ENCODE measurements around the gene RFX2. TPM values are rescaled to one million over a fixed set of nuclear protein-coding genes. Genes with fewer than 3 reads are reported as not detected.

The RFX2 gene
- total RNA-seq, 4 donors from 2014 or later: 0.31 to 10.5 (median 2.2) TPM

GRCh38 chr19:6014551-6015135 lies 95.7 kb downstream of the RFX2 start:
- TF ChIP-seq POLR2A (IDR thresholded peaks at IDR 0.05) (no peak), CTCF (IDR thresholded peaks at IDR 0.05 in 4 of 5, conservative IDR thresholded peaks at IDR 0.05 in 1 of 5) (no peak)
- H3K4me1 ChIP-seq: no peaks in the 10 kb centered on the region
- H3K27ac ChIP-seq: no peak overlapping the region
- ATAC-seq (no peak), DNase-seq (no peak)
- H3K27me3 ChIP-seq: no peaks in the 10 kb centered on the region
- intact Hi-C loops (cut with DNase I; ENCODE audit: low total_unique reads) (no loop called here), in situ Hi-C loops (cut with MboI; ENCODE audit: low sequenced_read_pairs in 4 of 4) (no loop called here)
- H3K4me3 ChIP-seq: no peak overlapping the region
- H3K9me3 ChIP-seq: no peaks in the 10 kb centered on the region
- no peaks in the 10 kb centered on the region for H3K36me3 ChIP-seq

- H3K36me3 ChIP-seq: no peaks in the 10 kb centered on the region
- TF ChIP-seq CTCF (IDR thresholded peaks at IDR 0.05 in 4 of 5, conservative IDR thresholded peaks at IDR 0.05 in 1 of 5): no peak
- no peak for TF ChIP-seq POLR2A (IDR thresholded peaks at IDR 0.05)
- no peak overlapping the region for H3K4me3 ChIP-seq
- H3K4me1 ChIP-seq: no peaks in the 10 kb centered on the region
- ATAC-seq (no peak), DNase-seq (no peak)
- in situ Hi-C loops (cut with MboI; ENCODE audit: low sequenced_read_pairs in 4 of 4) (no loop called here), intact Hi-C loops (cut with DNase I; ENCODE audit: low total_unique reads) (no loop called here)
- H3K9me3 ChIP-seq: no peaks in the 10 kb centered on the region
- no peak overlapping the region for H3K27ac ChIP-seq
- no peaks in the 10 kb centered on the region for H3K27me3 ChIP-seq
These were observed 97.7 kb downstream of the RFX2 start for GRCh38 chr19:6012426-6013170.

- intact Hi-C loops (cut with DNase I; ENCODE audit: low total_unique reads): no loop called here
- Histone ChIP-seq H3K9me3 (no peaks in the 10 kb centered on the region), H3K4me3 (no peak overlapping the region), H3K36me3 (no peaks in the 10 kb centered on the region), H3K27ac (no peak overlapping the region), H3K27me3 (no peaks in the 10 kb centered on the region), H3K4me1 (no peaks in the 10 kb centered on the region)
- no peak for DNase-seq
- ATAC-seq: no peak
- TF ChIP-seq POLR2A (IDR thresholded peaks at IDR 0.05) (no peak), CTCF (IDR thresholded peaks at IDR 0.05 in 4 of 5, conservative IDR thresholded peaks at IDR 0.05 in 1 of 5) (no peak)
- in situ Hi-C loops (cut with MboI; ENCODE audit: low sequenced_read_pairs in 4 of 4): no loop called here
These were observed 98.5 kb downstream of the RFX2 start for GRCh38 chr19:6011794-6012193.

- H3K4me3 ChIP-seq: no peak overlapping the region
- no peaks in the 10 kb centered on the region for H3K27me3 ChIP-seq
- ATAC-seq: no peak
- H3K4me1 ChIP-seq: no peaks in the 10 kb centered on the region
- intact Hi-C loops (cut with DNase I; ENCODE audit: low total_unique reads) (no loop called here), in situ Hi-C loops (cut with MboI; ENCODE audit: low sequenced_read_pairs in 4 of 4) (no loop called here)
- DNase-seq: no peak
- H3K36me3 ChIP-seq: no peaks in the 10 kb centered on the region
- H3K9me3 ChIP-seq: no peaks in the 10 kb centered on the region
- no peak overlapping the region for H3K27ac ChIP-seq
- TF ChIP-seq CTCF (IDR thresholded peaks at IDR 0.05 in 4 of 5, conservative IDR thresholded peaks at IDR 0.05 in 1 of 5) (no peak), POLR2A (IDR thresholded peaks at IDR 0.05) (no peak)
These were observed 99.1 kb downstream of the RFX2 start for GRCh38 chr19:6011206-6011605.

All from gastrocnemius medialis (tissue), 4 donors.